ENCODE measurements around the gene SP3.

SP3 gene

DNA sequence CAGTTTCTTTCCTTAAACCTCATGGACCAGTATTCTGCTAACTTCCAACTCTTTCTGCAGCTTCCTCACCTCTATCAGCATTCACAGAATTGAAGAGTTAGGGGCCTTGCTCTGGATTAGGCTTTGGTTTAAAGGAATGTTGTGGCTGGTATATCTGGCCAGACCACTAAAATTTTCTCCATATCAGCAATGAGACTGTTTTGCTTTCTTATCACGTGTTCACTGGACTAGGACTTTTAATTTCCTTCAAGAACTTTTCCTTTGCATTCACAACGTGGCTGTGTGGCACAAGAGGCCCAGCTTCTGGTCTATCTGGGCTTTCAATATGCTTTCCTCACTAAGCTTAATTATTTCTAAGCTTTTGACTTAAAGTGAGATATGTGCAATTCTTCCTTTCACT is 33.4 kb downstream of the SP3 start:
- TF ChIP-seq GATA2 (IDR thresholded peaks at IDR 0.05; ENCODE audit: low read depth, low read length) (no peak), GATA3 (IDR thresholded peaks at IDR 0.05; ENCODE audit: low read depth, low read length) (no peak)

DNA sequence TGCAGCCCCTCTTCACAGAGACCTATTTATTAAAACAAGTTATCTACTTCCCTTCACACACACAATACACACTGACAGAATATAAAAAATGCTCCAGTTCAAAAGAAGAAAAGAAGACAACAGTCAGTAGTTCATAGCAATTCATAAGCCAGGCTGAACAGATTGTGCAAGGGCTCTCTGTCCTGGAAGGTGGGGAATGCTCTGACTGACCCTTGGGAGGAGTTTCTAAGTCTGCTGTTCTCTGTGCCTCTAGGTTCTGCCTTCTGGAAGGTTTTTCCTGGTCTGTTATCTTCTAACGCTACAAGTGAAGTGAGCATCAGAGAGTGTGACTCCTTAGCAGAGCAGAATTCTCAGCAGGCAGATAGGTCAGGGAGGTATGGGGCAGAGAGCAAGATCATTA is 35.7 kb downstream of the SP3 start:
- TF ChIP-seq GATA2 (IDR thresholded peaks at IDR 0.05; ENCODE audit: low read depth, low read length), result no peak
- TF ChIP-seq GATA3 (IDR thresholded peaks at IDR 0.05; ENCODE audit: low read depth, low read length), result no peak

DNA sequence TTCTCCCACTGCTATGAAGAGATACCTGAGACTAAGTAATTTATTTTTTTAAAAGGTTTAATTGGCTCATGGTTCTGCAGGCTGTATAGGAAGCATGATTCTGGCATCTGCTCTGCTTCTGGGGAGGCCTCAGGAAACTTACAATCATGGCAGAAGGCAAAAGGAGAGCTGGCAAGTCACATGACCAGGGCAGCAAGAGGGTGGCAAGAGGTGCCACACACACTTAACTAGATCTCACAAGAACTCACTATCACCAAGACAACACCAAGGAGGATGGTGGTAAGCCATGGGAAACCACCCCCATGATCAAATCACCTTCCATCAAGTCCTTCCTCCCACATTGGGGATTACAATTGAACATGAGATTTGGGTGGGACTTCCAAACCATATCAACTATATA is 38.3 kb downstream of the SP3 start:
- TF ChIP-seq GATA3 (IDR thresholded peaks at IDR 0.05; ENCODE audit: low read depth, low read length), result no peak
- no peak for TF ChIP-seq GATA2 (IDR thresholded peaks at IDR 0.05; ENCODE audit: low read depth, low read length)

- TF ChIP-seq GATA3 (IDR thresholded peaks at IDR 0.05; ENCODE audit: low read depth, low read length) (no peak), GATA2 (IDR thresholded peaks at IDR 0.05; ENCODE audit: low read depth, low read length) (no peak)
Observed at GRCh38 chr2:173924285-173924684, 40.9 kb downstream of the SP3 start.

- no peak for TF ChIP-seq GATA3 (IDR thresholded peaks at IDR 0.05; ENCODE audit: low read depth, low read length)
- no peak for TF ChIP-seq GATA2 (IDR thresholded peaks at IDR 0.05; ENCODE audit: low read depth, low read length)
Observed at GRCh38 chr2:173922760-173923159, 42.4 kb downstream of the SP3 start.

GRCh38 chr2:173922068-173922467 is 43.1 kb downstream of the SP3 start:
- TF ChIP-seq GATA2 (IDR thresholded peaks at IDR 0.05; ENCODE audit: low read depth, low read length) (no peak), GATA3 (IDR thresholded peaks at IDR 0.05; ENCODE audit: low read depth, low read length) (no peak)

DNA sequence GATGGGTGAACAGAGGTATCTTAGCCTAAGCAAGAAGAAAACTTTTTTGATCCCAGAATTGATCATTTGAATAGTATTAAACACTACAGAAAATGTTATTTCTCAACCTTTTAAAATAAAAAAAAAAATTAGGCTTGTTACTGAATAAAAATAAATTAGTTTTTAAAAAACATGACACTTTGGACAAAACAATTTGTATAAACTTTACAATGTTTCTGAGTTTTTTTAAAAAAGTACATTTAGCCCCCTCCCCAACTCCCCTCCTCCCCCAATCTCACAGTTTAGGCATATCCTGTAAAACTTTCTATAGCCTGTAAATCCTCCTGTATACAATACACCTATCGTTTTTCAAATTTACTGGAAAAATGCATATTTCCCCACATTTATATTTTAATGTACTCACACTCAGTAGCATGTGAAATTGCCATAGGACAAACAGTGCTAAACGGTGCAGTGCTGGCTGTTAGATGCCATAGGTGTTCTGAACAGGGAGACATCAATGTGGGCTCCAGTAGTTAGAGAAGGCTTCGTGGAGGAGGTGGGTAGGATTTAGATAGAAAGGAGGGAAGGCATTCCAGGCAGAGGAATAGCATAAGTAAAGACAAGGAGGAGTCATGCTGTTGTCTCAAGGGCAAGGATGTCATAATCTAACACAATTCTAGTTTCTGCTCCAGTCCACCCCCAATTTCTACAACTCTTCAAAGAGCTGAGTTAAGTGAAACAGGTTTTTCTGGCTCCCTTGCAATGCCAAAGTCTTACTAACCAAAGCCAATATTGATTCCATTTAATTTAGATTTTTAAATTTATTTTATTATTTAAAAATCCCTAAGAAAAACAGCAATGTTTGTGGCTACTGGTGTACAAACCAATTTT is 50.9 kb downstream of the SP3 start:
- TF ChIP-seq GATA3 (IDR thresholded peaks at IDR 0.05; ENCODE audit: low read depth, low read length) (no peak), GATA2 (IDR thresholded peaks at IDR 0.05; ENCODE audit: low read depth, low read length) (no peak)

DNA sequence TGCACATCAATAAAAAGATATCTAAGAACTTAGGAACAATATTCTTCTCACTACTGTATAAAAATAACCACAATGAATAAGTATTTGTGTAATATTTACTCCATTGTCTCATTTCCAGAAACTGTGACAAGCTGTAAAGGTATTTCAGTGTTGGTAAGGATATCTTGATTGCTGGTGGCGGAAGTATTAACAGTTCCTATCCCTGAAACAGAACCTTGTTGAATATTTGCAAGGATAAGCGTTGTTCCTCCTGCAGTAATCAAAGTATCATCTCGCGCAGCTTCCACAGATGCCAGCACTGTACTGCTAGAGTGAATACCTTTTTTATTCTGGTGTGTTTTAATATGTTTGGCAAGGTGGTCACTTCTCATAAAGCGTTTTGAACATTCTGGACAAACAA is 55.3 kb downstream of the SP3 start:
- no peak for TF ChIP-seq GATA2 (IDR thresholded peaks at IDR 0.05; ENCODE audit: low read depth, low read length)
- TF ChIP-seq GATA3 (IDR thresholded peaks at IDR 0.05; ENCODE audit: low read depth, low read length), result no peak

GRCh38 chr2:173906626-173907025 is 58.5 kb downstream of the SP3 start:
- no peak for TF ChIP-seq GATA2 (IDR thresholded peaks at IDR 0.05; ENCODE audit: low read depth, low read length)
- TF ChIP-seq GATA3 (IDR thresholded peaks at IDR 0.05; ENCODE audit: low read depth, low read length), result no peak

GRCh38 chr2:173903601-173904394 is 61.4 kb downstream of the SP3 start:
- no peak for TF ChIP-seq GATA3 (IDR thresholded peaks at IDR 0.05; ENCODE audit: low read depth, low read length)
- no peak for TF ChIP-seq GATA2 (IDR thresholded peaks at IDR 0.05; ENCODE audit: low read depth, low read length)

- TF ChIP-seq GATA3 (IDR thresholded peaks at IDR 0.05; ENCODE audit: low read depth, low read length) (no peak), GATA2 (IDR thresholded peaks at IDR 0.05; ENCODE audit: low read depth, low read length) (no peak)
Observed at GRCh38 chr2:173898996-173899395, 66.2 kb downstream of the SP3 start.

DNA sequence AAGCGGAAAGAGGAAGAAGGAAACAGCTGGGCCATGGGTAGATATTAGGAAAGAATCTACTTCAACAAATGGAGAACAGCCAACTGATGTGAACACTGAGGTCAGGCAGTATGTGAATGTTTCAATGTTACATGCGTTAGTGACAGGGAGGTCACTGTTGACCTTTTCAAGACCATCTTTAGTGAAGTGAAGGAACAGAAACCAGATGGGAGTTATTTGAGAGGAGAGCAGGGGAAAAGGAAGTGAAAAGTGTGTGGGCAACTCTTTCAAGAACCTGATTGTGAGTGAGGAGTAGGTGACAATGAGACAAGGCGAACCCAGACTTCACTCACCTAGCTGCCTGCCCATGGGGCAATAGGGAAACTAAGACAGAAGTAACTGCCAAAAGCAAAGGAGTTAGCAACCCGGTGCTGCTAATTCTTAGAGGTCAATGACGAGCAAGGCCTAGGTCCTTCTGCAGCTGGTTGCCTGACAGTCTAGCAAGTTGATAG is 67.0 kb downstream of the SP3 start:
- TF ChIP-seq GATA2 (IDR thresholded peaks at IDR 0.05; ENCODE audit: low read depth, low read length) (no peak), GATA3 (IDR thresholded peaks at IDR 0.05; ENCODE audit: low read depth, low read length) (no peak)

DNA sequence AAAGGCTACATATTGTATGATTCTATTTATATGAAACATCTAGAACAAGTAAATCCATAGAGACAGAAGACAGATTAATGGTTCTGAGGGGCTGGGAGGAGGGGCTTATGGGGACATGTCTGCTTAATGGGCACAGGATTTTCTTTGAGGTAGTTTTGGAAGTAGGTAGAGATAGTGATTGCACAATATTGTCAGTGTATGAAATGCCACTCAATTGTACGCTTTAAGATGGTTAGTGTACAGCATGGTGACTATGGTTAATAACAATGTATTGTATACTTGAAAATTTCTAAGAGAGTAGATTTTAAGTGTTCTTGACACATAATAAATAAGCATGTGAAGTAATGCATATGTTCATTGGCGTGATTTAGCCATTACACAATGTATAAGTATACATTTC is 68.4 kb downstream of the SP3 start:
- TF ChIP-seq GATA3 (IDR thresholded peaks at IDR 0.05; ENCODE audit: low read depth, low read length) (no peak), GATA2 (IDR thresholded peaks at IDR 0.05; ENCODE audit: low read depth, low read length) (no peak)

DNA sequence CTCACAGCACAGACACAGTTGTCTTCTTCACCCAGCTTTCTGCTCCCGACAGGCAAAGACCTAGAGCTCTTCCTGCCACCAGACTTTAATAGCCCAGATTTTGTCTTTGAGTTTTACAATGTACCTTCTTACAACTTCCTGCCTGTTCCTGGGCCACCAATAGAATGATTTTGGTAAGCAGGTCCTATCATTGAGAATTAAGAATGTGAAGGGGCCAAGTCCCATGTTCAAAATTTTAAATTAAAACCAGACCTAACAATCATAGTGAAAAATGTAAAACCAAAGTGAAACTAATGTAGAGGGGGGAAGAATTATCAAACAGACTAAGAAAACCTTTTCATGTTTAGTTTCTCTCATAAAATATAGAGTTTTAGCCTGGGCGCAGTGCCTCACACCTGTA is 72.8 kb downstream of the SP3 start:
- TF ChIP-seq GATA2 (IDR thresholded peaks at IDR 0.05; ENCODE audit: low read depth, low read length) (no peak), GATA3 (IDR thresholded peaks at IDR 0.05; ENCODE audit: low read depth, low read length) (no peak)

All from SH-SY5Y (cell line).